Thyroid gland (tissue), 4 donors: ENCODE data around the gene FBXL19. TPM values are rescaled to one million over a fixed set of nuclear protein-coding genes. Genes with fewer than 3 reads are reported as not detected.
A peak's percentile ranks its signal among the peaks of the same experiment; 100 is the strongest.

Experiments used
- DNase-seq, 2 donors: peaks; one replicate each; pipeline ENCODE4 v3.0.0-alpha.2; 2019
- H3K27ac ChIP-seq, 3 donors: fragments of 200-600 bp; sonication (generic); 1 replicate in 2 of 3; 2 replicates in 1 of 3; pipeline ENCODE4 v1.5.1; 2016 to 2019; ENCODE audit warnings: mild to moderate bottlenecking in 1 of 3, moderate library complexity in 1 of 3
- H3K27me3 ChIP-seq: fragments of 200-600 bp; sonication (generic); one replicate; pipeline ENCODE4 v1.5.1; 2019
- H3K36me3 ChIP-seq, 2 donors: fragments of 200-600 bp; sonication (generic); one replicate each; pipeline ENCODE4 v1.5.1; 2016 to 2019
- H3K4me1 ChIP-seq, 2 donors: fragments of 200-600 bp; sonication (generic); one replicate each; pipeline ENCODE4 v1.5.1; 2017 to 2019
- H3K4me3 ChIP-seq, 3 donors: fragments of 200-600 bp; sonication (generic); replicated peaks in 1 of 3; 1 replicate in 2 of 3; 2 replicates in 1 of 3; pipeline ENCODE4 v1.5.1; 2016; ENCODE audit warnings: mild to moderate bottlenecking in 1 of 3
- H3K9me3 ChIP-seq: fragments of 200-600 bp; sonication (generic); one replicate; pipeline ENCODE4 v1.5.1; 2017
- POLR2A ChIP-seq, 2 donors: fragments of 450-650 bp; IDR thresholded peaks; one replicate each; pipeline ENCODE4 v1.6.1; 2017; ENCODE audit warnings: antibody characterized with exemption in 2 of 2, mild to moderate bottlenecking in 2 of 2, moderate library complexity in 1 of 2
- WGBS, 2 donors: methylation state at CpG; one replicate each; pipeline ENCODE4 v1.1.5; 2017; 5-methylcytosine and 5-hydroxymethylcytosine counted together
- intact Hi-C: fragments of 100-400 bp; cut with DNase I; formaldehyde crosslinking; loops from one replicate; pipeline ENCODE4 v1.15.1; 2023
- microRNA counts, 2 donors: library from miRNA; unstranded; fragments of <30 nt; microRNA quantifications; one replicate each; lab custom pipeline; 2016 to 2017
- microRNA-seq: library from miRNA; unstranded; fragments of <30 nt; microRNA quantifications from one replicate; pipeline ENCODE4, GENCODE V29; 2016
- small RNA-seq: library from RNA; depleted of rRNA; stranded (forward); fragments of <200 nt; gene quantifications from one replicate; pipeline ENCODE3, GENCODE V24; 2016
- total RNA-seq, 4 donors: library from RNA; depleted of rRNA; stranded (reverse); fragments of >200 nt; gene quantifications; one replicate each; pipeline ENCODE4 v1.2.3, GENCODE V29; 2016
- TF ChIP-seq, protein P1 (sequence below), 6 experiments: fragments of 200-600 bp in 3 of 6; fragments of 450-650 bp in 3 of 6; sonication (generic) in 3 of 6; IDR thresholded peaks; one replicate each; pipeline ENCODE4 v1.5.1; 2016 to 2019; ENCODE audit warnings: antibody characterized with exemption in 6 of 6, mild to moderate bottlenecking in 2 of 6, inconsistent platforms in 1 of 6, moderate library complexity in 1 of 6

The FBXL19 gene
- total RNA-seq, 4 donors from 2014 or later = 11.7 to 24.0 (median 14.4) TPM

- peaks cover 4% of the 10 kb centered on the region for H3K27me3 ChIP-seq
- peaks cover 10 to 15% of the 10 kb centered on the region in 2 donors for H3K4me1 ChIP-seq
- DNase-seq = no peak
- H3K27ac ChIP-seq = peak overlapping the region in 1 of 3 donors; percentile 22
- peak overlapping the region in 1 of 3 donors; percentile 30 for H3K4me3 ChIP-seq
- no peaks in the 10 kb centered on the region for H3K9me3 ChIP-seq
- 59 to 71% methylated on average over 19 to 21 of the region's 21 CpGs for WGBS, 2 donors
- H3K36me3 ChIP-seq = no peaks in the 10 kb centered on the region
- intact Hi-C loops = no loop called here
- no peak for TF ChIP-seq POLR2A (IDR thresholded peaks at IDR 0.05)
- TF ChIP-seq, protein P1, sequence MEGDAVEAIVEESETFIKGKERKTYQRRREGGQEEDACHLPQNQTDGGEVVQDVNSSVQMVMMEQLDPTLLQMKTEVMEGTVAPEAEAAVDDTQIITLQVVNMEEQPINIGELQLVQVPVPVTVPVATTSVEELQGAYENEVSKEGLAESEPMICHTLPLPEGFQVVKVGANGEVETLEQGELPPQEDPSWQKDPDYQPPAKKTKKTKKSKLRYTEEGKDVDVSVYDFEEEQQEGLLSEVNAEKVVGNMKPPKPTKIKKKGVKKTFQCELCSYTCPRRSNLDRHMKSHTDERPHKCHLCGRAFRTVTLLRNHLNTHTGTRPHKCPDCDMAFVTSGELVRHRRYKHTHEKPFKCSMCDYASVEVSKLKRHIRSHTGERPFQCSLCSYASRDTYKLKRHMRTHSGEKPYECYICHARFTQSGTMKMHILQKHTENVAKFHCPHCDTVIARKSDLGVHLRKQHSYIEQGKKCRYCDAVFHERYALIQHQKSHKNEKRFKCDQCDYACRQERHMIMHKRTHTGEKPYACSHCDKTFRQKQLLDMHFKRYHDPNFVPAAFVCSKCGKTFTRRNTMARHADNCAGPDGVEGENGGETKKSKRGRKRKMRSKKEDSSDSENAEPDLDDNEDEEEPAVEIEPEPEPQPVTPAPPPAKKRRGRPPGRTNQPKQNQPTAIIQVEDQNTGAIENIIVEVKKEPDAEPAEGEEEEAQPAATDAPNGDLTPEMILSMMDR (IDR thresholded peaks at IDR 0.05) = no peak
These were observed 74.6 kb downstream of the FBXL19 start for GRCh38 chr16:30997725-30998711.

MicroRNA genes within 50 kb of the gene (microRNA counts, 767-probe panel; counts per million panel counts)
- microRNA hsa-miR-762 (lab: Ali Mortazavi, UCI) = 0 counts per million in 2 donors

Small RNAs within 50 kb of the gene (microRNA-seq; reads per million reads assigned to microRNA genes)
- gene MIR4519 (2.6 reads per million), gene MIR762 (not detected)

Small RNAs within 50 kb of the gene (small RNA-seq; reads per million reads assigned to genes)
- gene AC135048.1 = not detected
- gene MIR4519 = not detected
- gene MIR762 = not detected

Other genes with a start within 250 kb of the FBXL19 start
- 10 to 100 TPM; 32.9 to 57.7 (median 50.7) TPM for gene SRCAP, start 224.4 kb upstream of the FBXL19 start, total RNA-seq
- gene PHKG2, start 175.1 kb upstream of the FBXL19 start, total RNA-seq = 10 to 100 TPM; 28.1 to 52.8 (median 42.3) TPM
- 10 to 100 TPM in 3 of 4 donors, 1 to 10 TPM in 1; 9.6 to 24.7 (median 15.5) TPM for gene CFAP119, start 161.5 kb upstream of the FBXL19 start, total RNA-seq
- gene RNF40, start 161.2 kb upstream of the FBXL19 start, total RNA-seq = 100 to 1,000 TPM; 105 to 147 (median 113) TPM
- 10 to 100 TPM; 14.5 to 26.7 (median 19.0) TPM for gene ZNF629, start 136.4 kb upstream of the FBXL19 start, total RNA-seq
- 10 to 100 TPM; 43.6 to 67.6 (median 47.9) TPM for gene BCL7C, start 29.5 kb upstream of the FBXL19 start, total RNA-seq
- 1 to 10 TPM; 2.6 to 7.5 (median 5.6) TPM for gene CTF1, start 27.0 kb upstream of the FBXL19 start, total RNA-seq
- gene ORAI3, start 25.5 kb downstream of the FBXL19 start, total RNA-seq = 10 to 100 TPM; 32.9 to 49.5 (median 40.2) TPM
- gene SETD1A, start 34.2 kb downstream of the FBXL19 start, total RNA-seq = 10 to 100 TPM in 2 of 4 donors, 1 to 10 TPM in 2; 7.7 to 11.4 (median 9.2) TPM
- gene HSD3B7, start 61.6 kb downstream of the FBXL19 start, total RNA-seq = 10 to 100 TPM in 2 of 4 donors, 1 to 10 TPM in 2; 4.0 to 13.8 (median 10.9) TPM
- gene STX1B, start 87.1 kb downstream of the FBXL19 start, total RNA-seq = under 1 TPM in 2 of 4 donors, not detected in 2; 0.34 to 0.40 TPM
- 10 to 100 TPM; 26.8 to 47.6 (median 39.9) TPM for gene STX4, start 110.0 kb downstream of the FBXL19 start, total RNA-seq
- 10 to 100 TPM in 3 of 4 donors, 1 to 10 TPM in 1; 9.0 to 15.2 (median 11.9) TPM for gene ZNF668, start 150.7 kb downstream of the FBXL19 start, total RNA-seq
- 10 to 100 TPM; 13.3 to 20.1 (median 17.7) TPM for gene ZNF646, start 150.8 kb downstream of the FBXL19 start, total RNA-seq
- 1 to 10 TPM in 3 of 4 donors, under 1 TPM in 1; 0.93 to 1.9 (median 1.6) TPM for gene PRSS53, start 165.4 kb downstream of the FBXL19 start, total RNA-seq
- gene VKORC1, start 171.2 kb downstream of the FBXL19 start, total RNA-seq = 100 to 1,000 TPM in 2 of 4 donors, 10 to 100 TPM in 2; 58.7 to 145 (median 104) TPM
- gene BCKDK, start 184.8 kb downstream of the FBXL19 start, total RNA-seq = 10 to 100 TPM; 30.1 to 52.0 (median 40.5) TPM
- 100 to 1,000 TPM in 3 of 4 donors, 10 to 100 TPM in 1; 90.0 to 121 (median 113) TPM for gene KAT8, start 194.1 kb downstream of the FBXL19 start, total RNA-seq
- 10 to 100 TPM; 42.1 to 89.9 (median 72.8) TPM for gene PRSS8, start 212.2 kb downstream of the FBXL19 start, total RNA-seq
- 1 to 10 TPM; 1.4 to 6.6 (median 3.0) TPM for gene PRSS36, start 226.5 kb downstream of the FBXL19 start, total RNA-seq